KG1 (cell line): ENCODE data around the gene ZNF652.
A peak's percentile ranks its signal among the peaks of the same experiment; 100 is the strongest.
"Not testable (repeated sequence)": the region's sequence is repeated elsewhere in the genome, so short reads cannot be mapped to it uniquely, and the experiment has no call there.

Experiments
- DNase-seq: peaks from one replicate; lab custom pipeline; 2025; lab: John Stamatoyannopoulos, UW

Gene ZNF652

GRCh38 chr17:49261540-49261939, 100.5 kb downstream of the ZNF652 start:
- not testable (repeated sequence) for DNase-seq

- no peak for DNase-seq
Observed at GRCh38 chr17:49260817-49261291, 101.2 kb downstream of the ZNF652 start.

- DNase-seq, result peak; percentile 38
Observed at GRCh38 chr17:49260011-49260816, 101.8 kb downstream of the ZNF652 start.

- DNase-seq, result no peak
Observed at GRCh38 chr17:49259663-49260010, 102.4 kb downstream of the ZNF652 start.

- DNase-seq, result no peak
Observed at GRCh38 chr17:49258394-49258793, 103.7 kb downstream of the ZNF652 start.

- DNase-seq, result no peak
Observed at GRCh38 chr17:49255125-49255524, 106.9 kb downstream of the ZNF652 start.

GRCh38 chr17:49254066-49254465, 108.0 kb downstream of the ZNF652 start:
- DNase-seq, result no peak

- DNase-seq, result no peak
Observed at GRCh38 chr17:49252148-49252695, 109.8 kb downstream of the ZNF652 start.

GRCh38 chr17:49249890-49250522, 112.0 kb downstream of the ZNF652 start:
- no peak for DNase-seq

GRCh38 chr17:49249292-49249794, 112.7 kb downstream of the ZNF652 start:
- no peak for DNase-seq

GRCh38 chr17:49247944-49248343, 114.1 kb downstream of the ZNF652 start:
- no peak for DNase-seq

GRCh38 chr17:49244839-49245238, 117.2 kb downstream of the ZNF652 start:
- DNase-seq, result no peak
